Measurements from ENCODE around the gene CENPE. TPM values are rescaled to one million over a fixed set of nuclear protein-coding genes. Genes with fewer than 3 reads are reported as not detected.

Gene CENPE
- total RNA-seq, 1 experiment from 2014 or later: 38.1 TPM

- TF ChIP-seq, protein P1, sequence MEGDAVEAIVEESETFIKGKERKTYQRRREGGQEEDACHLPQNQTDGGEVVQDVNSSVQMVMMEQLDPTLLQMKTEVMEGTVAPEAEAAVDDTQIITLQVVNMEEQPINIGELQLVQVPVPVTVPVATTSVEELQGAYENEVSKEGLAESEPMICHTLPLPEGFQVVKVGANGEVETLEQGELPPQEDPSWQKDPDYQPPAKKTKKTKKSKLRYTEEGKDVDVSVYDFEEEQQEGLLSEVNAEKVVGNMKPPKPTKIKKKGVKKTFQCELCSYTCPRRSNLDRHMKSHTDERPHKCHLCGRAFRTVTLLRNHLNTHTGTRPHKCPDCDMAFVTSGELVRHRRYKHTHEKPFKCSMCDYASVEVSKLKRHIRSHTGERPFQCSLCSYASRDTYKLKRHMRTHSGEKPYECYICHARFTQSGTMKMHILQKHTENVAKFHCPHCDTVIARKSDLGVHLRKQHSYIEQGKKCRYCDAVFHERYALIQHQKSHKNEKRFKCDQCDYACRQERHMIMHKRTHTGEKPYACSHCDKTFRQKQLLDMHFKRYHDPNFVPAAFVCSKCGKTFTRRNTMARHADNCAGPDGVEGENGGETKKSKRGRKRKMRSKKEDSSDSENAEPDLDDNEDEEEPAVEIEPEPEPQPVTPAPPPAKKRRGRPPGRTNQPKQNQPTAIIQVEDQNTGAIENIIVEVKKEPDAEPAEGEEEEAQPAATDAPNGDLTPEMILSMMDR (conservative IDR thresholded peaks at IDR 0.05): no peak
- Histone ChIP-seq H2BK20ac (ENCODE audit: low read depth, low read length, poor library complexity, severe bottlenecking) (no peak overlapping the region), H3K23ac (ENCODE audit: insufficient read length, low read depth, low read length) (no peak overlapping the region), H3K56ac (ENCODE audit: insufficient read length, low read depth, low read length) (no peak overlapping the region), H2BK5ac (ENCODE audit: insufficient read length, low read length) (no peak overlapping the region), H3K4ac (ENCODE audit: low read depth, low read length) (no peak overlapping the region), H3K4me2 (ENCODE audit: insufficient read depth, insufficient read length, low read length) (no peak overlapping the region), H4K5ac (ENCODE audit: insufficient read length, low read depth, low read length) (no peak overlapping the region), H4K8ac (replicated peaks; ENCODE audit: insufficient read length, low read depth, low read length) (no peak overlapping the region), H3K9ac (ENCODE audit: extremely low read depth, insufficient read length, low read length) (no peak overlapping the region), H3T11ph (ENCODE audit: low read length) (no peak overlapping the region), H2BK120ac (ENCODE audit: low read depth, low read length, poor library complexity, severe bottlenecking) (no peak overlapping the region), H3K9me3 (ENCODE audit: control insufficient read depth, low read depth, low read length) (no peaks in the 10 kb centered on the region), H2BK12ac (ENCODE audit: insufficient read length, low read depth, low read length) (no peak overlapping the region), H3K79me1 (ENCODE audit: insufficient read depth, low read depth, low read length, poor library complexity, severe bottlenecking) (no peaks in the 10 kb centered on the region), H4K91ac (ENCODE audit: insufficient read length, low read depth, low read length) (no peak overlapping the region), H3K23me2 (ENCODE audit: insufficient read length, low read depth, low read length, poor library complexity, severe bottlenecking) (no peaks in the 10 kb centered on the region), H2AK5ac (ENCODE audit: insufficient read length, low read length) (no peak overlapping the region), H3K18ac (ENCODE audit: insufficient read length, low read depth, low read length) (no peak overlapping the region), H3K27ac (ENCODE audit: insufficient read length, low read depth, low read length) (no peak overlapping the region), H2BK15ac (ENCODE audit: low read depth, low read length) (no peak overlapping the region), H4K20me1 (ENCODE audit: control insufficient read depth, insufficient read depth, insufficient read length) (no peaks in the 10 kb centered on the region), H3K14ac (ENCODE audit: insufficient read depth, low read length) (no peak overlapping the region), H2AFZ (ENCODE audit: low read length) (no peak overlapping the region), H3K79me2 (ENCODE audit: insufficient read depth, low read length) (no peaks in the 10 kb centered on the region), H3K4me1 (ENCODE audit: insufficient read depth, low read length) (no peaks in the 10 kb centered on the region), H3K27me3 (ENCODE audit: insufficient read depth, low read length) (no peaks in the 10 kb centered on the region)
- H3K4me3 Mint-ChIP-seq: no peak overlapping the region
- no peaks in the 10 kb centered on the region for H3K4me1 Mint-ChIP-seq
- H3K9me3 Mint-ChIP-seq: no peaks in the 10 kb centered on the region
- DNase-seq: no peak
- H3K27me3 Mint-ChIP-seq (ENCODE audit: low read depth): no peaks in the 10 kb centered on the region
- H3K27ac Mint-ChIP-seq: no peak overlapping the region
- WGBS (ENCODE audit: extremely low coverage, insufficient read length, low lambda C conversion rate): no CpG with 5 or more reads among the region's 3 CpGs
- peaks cover 28 to 64% (median 63%) of the 10 kb centered on the region in 3 experiments; a peak in 6 of 7 replicates for H3K36me3 Mint-ChIP-seq (ENCODE audit: insufficient read depth in 1 of 3, low read depth in 3 of 3)
These were observed 42.0 kb downstream of the CENPE start for GRCh38 chr4:103156106-103156505.

Data from H9 (cell line).